PC-9 (cell line): ENCODE data around the gene PTK6. TPM values are rescaled to one million over a fixed set of nuclear protein-coding genes. Genes with fewer than 3 reads are reported as not detected.

Source experiments
- BruUV-seq: library from RNA; stranded (reverse); fragments of 400-500 nt; replicated peaks from 2 replicates; lab custom pipeline; 2021; lab: Mats Ljungman, UMichigan
- CTCF ChIA-PET: fragments of 300-600 bp; sonication (Branson Sonifier 250); formaldehyde crosslinking; loops from one replicate; lab custom pipeline; 2022; ENCODE audit warnings: antibody characterized with exemption; lab: Charles Lee
- POLR2A ChIA-PET: fragments of 300-600 bp; sonication (Branson Sonifier 250); formaldehyde crosslinking; loops from one replicate; lab custom pipeline; 2022; ENCODE audit warnings: antibody characterized with exemption; ENCODE audit not compliant: unreplicated experiment; lab: Charles Lee
- DNase-seq, 2 experiments: peaks; one replicate each; pipeline versions ENCODE4 v3.0.0 to v3.0.0-alpha.2; 2015 to 2022; ENCODE audit warnings: mixed read lengths in 1 of 2
- H2AFZ ChIP-seq: fragments of 200-600 bp; sonication (generic); 2 replicates; pipeline ENCODE4 v1.8.1; 2017; ENCODE audit warnings: antibody characterized with exemption
- H3F3A ChIP-seq: fragments of 200-600 bp; sonication (generic); 2 replicates; pipeline ENCODE4 v1.8.1; 2017; ENCODE audit warnings: antibody characterized with exemption, mild to moderate bottlenecking, low read depth; ENCODE audit not compliant: insufficient read depth
- H3K27ac ChIP-seq: fragments of 200-600 bp; sonication (generic); 2 replicates; pipeline ENCODE4 v1.6.1; 2016; ENCODE audit warnings: mixed run types
- H3K27me3 ChIP-seq: fragments of 200-600 bp; sonication (generic); 2 replicates; pipeline ENCODE4 v1.6.1; 2016; ENCODE audit warnings: low read depth, mixed run types; ENCODE audit not compliant: insufficient read depth
- H3K36me3 ChIP-seq: fragments of 200-600 bp; sonication (generic); 2 replicates; pipeline ENCODE4 v1.6.1; 2016; ENCODE audit warnings: low read depth, mixed run types
- H3K4me1 ChIP-seq: fragments of 200-600 bp; sonication (generic); replicated peaks from 2 replicates; pipeline ENCODE4 v1.6.1; 2016; ENCODE audit warnings: mixed run types; ENCODE audit not compliant: insufficient read depth
- H3K4me2 ChIP-seq: fragments of 200-600 bp; sonication (generic); 2 replicates; pipeline ENCODE4 v1.6.1; 2017; ENCODE audit warnings: mixed run types
- H3K4me3 ChIP-seq: fragments of 200-600 bp; sonication (generic); 2 replicates; pipeline ENCODE4 v1.6.1; 2016; ENCODE audit warnings: mixed run types
- H3K79me2 ChIP-seq: fragments of 200-600 bp; sonication (generic); 2 replicates; pipeline ENCODE4 v1.6.1; 2017; ENCODE audit warnings: low read depth, mixed run types
- H3K9me2 ChIP-seq: fragments of 200-600 bp; sonication (generic); 2 replicates; pipeline ENCODE4 v1.8.1; 2017; ENCODE audit warnings: mild to moderate bottlenecking; ENCODE audit not compliant: insufficient read depth
- H3K9me3 ChIP-seq: fragments of 200-600 bp; sonication (generic); 2 replicates; pipeline ENCODE4 v1.8.1; 2016; ENCODE audit warnings: low read depth; ENCODE audit not compliant: insufficient read depth
- H4K20me1 ChIP-seq: fragments of 200-600 bp; sonication (generic); 2 replicates; pipeline ENCODE4 v1.8.1; 2017; ENCODE audit not compliant: insufficient read depth
- EZH2 ChIP-seq: fragments of 200-600 bp; sonication (generic); IDR thresholded peaks from 2 replicates; pipeline ENCODE4 v1.8.0; 2017; ENCODE audit warnings: antibody characterized with exemption, low read depth
- intact Hi-C: fragments of 100-400 bp; cut with micrococcal nuclease; formaldehyde crosslinking; loops from one replicate; pipeline ENCODE4 v1.10.0; 2022; ENCODE audit not compliant: unreplicated experiment
- total RNA-seq: library from RNA; stranded (reverse); gene quantifications from 2 replicates; pipeline ENCODE4 v1.2.3, GENCODE V29; 2021
- TF ChIP-seq, protein P1 (sequence below): fragments of 200-600 bp; sonication (generic); conservative IDR thresholded peaks from 2 replicates; pipeline ENCODE4 v1.6.1; 2017; ENCODE audit warnings: mixed run types, antibody characterized with exemption, mild to moderate bottlenecking, moderate library complexity

PTK6 gene
- total RNA-seq, 1 experiment from 2014 or later: 12.9 TPM

DNA sequence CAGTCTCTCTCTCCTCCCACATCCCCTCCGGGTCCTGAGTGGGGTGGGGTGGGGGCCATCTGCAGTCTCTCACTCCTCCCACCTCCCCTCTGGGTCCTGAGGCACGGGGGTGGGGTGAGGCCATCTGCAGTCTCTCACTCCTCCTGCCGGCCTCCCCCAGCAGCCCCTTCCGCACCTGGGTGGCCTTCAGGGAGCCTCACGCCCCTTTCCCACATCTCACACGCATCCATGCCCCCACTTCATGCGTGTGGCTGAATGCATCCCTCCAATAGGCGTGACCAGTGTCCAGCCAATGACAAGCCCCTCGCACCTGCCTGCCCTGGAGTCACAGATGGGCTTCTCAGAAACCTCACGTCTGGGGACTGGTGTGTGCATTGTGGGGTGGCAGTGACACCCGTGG is 11.4 kb upstream of the PTK6 start:
- Histone ChIP-seq H4K20me1 (no peaks in the 10 kb centered on the region), H3K79me2 (no peaks in the 10 kb centered on the region), H3K9me2 (no peaks in the 10 kb centered on the region), H3K4me2 (peak overlapping the region; percentile 7; the same call in 1 of the 2 replicates), H3K9me3 (no peaks in the 10 kb centered on the region), H2AFZ (no peak overlapping the region), H3F3A (peaks cover 39% of the 10 kb centered on the region; the same call in 1 of the 2 replicates), H3K36me3 (no peaks in the 10 kb centered on the region), H3K27me3 (no peaks in the 10 kb centered on the region), H3K27ac (no peak overlapping the region), H3K4me1 (peaks cover 60% of the 10 kb centered on the region), H3K4me3 (no peak overlapping the region)
- intact Hi-C loops: no loop called here
- ChIA-PET CTCF (no interaction called here), POLR2A (no interaction called here)
- BruUV-seq: no TSS peak
- no peak for TF ChIP-seq EZH2
- TF ChIP-seq, protein P1, sequence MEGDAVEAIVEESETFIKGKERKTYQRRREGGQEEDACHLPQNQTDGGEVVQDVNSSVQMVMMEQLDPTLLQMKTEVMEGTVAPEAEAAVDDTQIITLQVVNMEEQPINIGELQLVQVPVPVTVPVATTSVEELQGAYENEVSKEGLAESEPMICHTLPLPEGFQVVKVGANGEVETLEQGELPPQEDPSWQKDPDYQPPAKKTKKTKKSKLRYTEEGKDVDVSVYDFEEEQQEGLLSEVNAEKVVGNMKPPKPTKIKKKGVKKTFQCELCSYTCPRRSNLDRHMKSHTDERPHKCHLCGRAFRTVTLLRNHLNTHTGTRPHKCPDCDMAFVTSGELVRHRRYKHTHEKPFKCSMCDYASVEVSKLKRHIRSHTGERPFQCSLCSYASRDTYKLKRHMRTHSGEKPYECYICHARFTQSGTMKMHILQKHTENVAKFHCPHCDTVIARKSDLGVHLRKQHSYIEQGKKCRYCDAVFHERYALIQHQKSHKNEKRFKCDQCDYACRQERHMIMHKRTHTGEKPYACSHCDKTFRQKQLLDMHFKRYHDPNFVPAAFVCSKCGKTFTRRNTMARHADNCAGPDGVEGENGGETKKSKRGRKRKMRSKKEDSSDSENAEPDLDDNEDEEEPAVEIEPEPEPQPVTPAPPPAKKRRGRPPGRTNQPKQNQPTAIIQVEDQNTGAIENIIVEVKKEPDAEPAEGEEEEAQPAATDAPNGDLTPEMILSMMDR: no peak
- no peak for DNase-seq

DNA sequence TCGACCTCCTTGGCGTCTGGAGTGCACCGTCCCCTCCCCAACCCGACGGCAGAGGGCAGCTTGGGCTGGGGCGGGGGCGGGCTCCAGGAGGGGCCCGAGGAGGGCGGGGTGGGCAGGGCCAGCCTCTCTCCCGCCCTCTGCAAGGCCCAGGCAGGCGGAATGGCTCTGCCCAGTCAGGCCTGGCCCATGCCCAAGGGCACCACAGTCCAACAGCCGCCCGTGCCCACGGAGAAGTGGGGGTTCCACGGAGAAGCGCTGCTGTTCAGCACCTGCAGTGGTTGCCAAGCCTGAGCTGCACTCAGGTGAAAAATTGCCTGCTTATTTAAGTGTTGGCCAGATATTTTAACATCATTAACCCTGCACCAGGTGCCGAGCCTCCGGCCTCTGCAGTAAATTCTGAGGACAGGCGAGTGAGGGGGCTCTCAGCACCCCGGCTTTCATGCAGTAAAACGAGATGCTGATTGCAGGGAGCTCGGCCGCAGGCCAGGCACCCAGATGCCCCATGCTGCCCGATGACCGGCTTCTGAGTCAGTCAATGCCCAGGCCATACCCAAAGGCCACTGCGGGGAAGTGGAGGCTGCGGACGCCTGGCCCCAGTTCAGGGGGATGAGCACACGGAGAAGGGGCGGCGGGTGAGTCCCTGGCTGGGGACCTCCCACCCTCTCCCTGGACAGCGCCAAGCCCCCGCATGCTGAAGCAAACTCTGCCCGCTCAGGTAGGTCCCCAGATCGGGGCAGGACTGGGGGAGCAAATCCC is 10.7 kb upstream of the PTK6 start, which contains the start of gene SRMS:
Gene SRMS, minus strand, starts transcription at position 25 of the 756 bp plus-strand sequence. CDS start 286 bp downstream, outside the sequence.
- Histone ChIP-seq H3K36me3 (no peaks in the 10 kb centered on the region), H3F3A (peaks cover 40% of the 10 kb centered on the region; the same call in 1 of the 2 replicates), H3K4me2 (peak within 1 kb of the TSS; percentile 7; the same call in 1 of the 2 replicates), H3K9me2 (no peaks in the 10 kb centered on the region), H3K4me1 (peaks cover 64% of the 10 kb centered on the region), H4K20me1 (no peaks in the 10 kb centered on the region), H3K4me3 (no peak within 1 kb of the TSS), H3K9me3 (no peaks in the 10 kb centered on the region), H2AFZ (no peak within 1 kb of the TSS), H3K79me2 (no peaks in the 10 kb centered on the region), H3K27me3 (no peaks in the 10 kb centered on the region), H3K27ac (no peak within 1 kb of the TSS)
- no peak for DNase-seq
- POLR2A ChIA-PET: interaction anchor here (0.6 kb wide), 1 partner anchor 433 kb away, joined by 5 read pairs; the partner anchor contains the start of gene PRPF6
- BruUV-seq: no TSS peak
- TF ChIP-seq EZH2: no peak
- intact Hi-C loops: no loop called here
- CTCF ChIA-PET: no interaction called here

DNA sequence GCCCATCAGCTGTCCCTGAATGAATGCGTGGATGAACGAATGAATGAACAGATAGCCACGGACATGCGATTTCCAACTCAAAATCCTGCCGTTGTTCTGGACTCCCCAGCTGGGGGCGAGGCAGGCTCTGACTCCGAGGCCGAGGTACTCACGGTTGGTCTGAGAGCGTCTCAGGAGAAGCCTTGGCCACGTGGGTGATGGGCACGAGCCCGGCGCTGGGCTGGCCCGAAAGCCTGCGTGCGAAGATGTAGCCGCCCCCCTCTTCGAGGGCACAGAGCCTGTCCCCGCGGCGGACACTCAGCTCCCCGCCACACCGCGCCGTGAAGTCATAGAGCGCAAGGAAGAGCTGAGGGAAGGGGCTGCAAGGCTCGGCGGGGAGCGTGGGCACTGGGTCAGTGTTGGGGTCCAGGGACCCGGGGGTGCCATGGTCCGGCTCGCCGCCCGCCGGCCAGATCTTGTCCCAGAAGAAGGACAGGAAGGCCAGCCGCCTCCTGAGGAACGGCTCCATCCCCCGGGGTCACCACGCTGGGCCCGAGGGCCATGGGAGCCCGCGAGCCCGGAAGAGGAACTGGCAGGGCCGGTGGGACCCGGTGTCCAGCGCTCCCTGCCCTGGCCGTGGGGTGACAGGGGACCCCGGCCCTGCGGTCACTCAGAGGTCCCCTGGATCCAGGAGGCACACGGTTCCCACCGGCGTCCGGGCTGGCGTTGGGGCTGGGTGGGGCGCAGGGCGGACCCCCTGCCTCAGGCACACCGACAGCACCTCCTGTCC is 10.0 kb upstream of the PTK6 start:
- H3F3A ChIP-seq: peaks cover 33% of the 10 kb centered on the region; the same call in 1 of the 2 replicates
- TF ChIP-seq EZH2: no peak
- TF ChIP-seq, protein P1: no peak
- intact Hi-C loops: no loop called here
- CTCF ChIA-PET: no interaction called here
- H3K9me3 ChIP-seq: no peaks in the 10 kb centered on the region
- no peaks in the 10 kb centered on the region for H3K9me2 ChIP-seq
- no peak for DNase-seq
- H2AFZ ChIP-seq: no peak overlapping the region
- H3K79me2 ChIP-seq: no peaks in the 10 kb centered on the region
- peaks cover 62% of the 10 kb centered on the region for H3K4me1 ChIP-seq
- H3K4me3 ChIP-seq: no peak overlapping the region
- H3K27ac ChIP-seq: no peak overlapping the region
- no TSS peak for BruUV-seq
- no peaks in the 10 kb centered on the region for H3K27me3 ChIP-seq
- H3K4me2 ChIP-seq: no peak overlapping the region
- POLR2A ChIA-PET: interaction anchor here (0.6 kb wide), 1 partner anchor 434 kb away, joined by 5 read pairs; the partner anchor contains the start of gene PRPF6
- H4K20me1 ChIP-seq: no peaks in the 10 kb centered on the region
- H3K36me3 ChIP-seq: no peaks in the 10 kb centered on the region
